GM19328 (cell line): ENCODE data around the gene TRPV4.

ENCODE experiments used
- ATAC-seq: cut with Tn5 transposase; IDR thresholded peaks from one replicate; pipeline ENCODE4 v1.9.1; 2021; ENCODE audit warnings: mild to moderate bottlenecking, moderate library complexity; ENCODE audit not compliant: unreplicated experiment

The TRPV4 gene

DNA sequence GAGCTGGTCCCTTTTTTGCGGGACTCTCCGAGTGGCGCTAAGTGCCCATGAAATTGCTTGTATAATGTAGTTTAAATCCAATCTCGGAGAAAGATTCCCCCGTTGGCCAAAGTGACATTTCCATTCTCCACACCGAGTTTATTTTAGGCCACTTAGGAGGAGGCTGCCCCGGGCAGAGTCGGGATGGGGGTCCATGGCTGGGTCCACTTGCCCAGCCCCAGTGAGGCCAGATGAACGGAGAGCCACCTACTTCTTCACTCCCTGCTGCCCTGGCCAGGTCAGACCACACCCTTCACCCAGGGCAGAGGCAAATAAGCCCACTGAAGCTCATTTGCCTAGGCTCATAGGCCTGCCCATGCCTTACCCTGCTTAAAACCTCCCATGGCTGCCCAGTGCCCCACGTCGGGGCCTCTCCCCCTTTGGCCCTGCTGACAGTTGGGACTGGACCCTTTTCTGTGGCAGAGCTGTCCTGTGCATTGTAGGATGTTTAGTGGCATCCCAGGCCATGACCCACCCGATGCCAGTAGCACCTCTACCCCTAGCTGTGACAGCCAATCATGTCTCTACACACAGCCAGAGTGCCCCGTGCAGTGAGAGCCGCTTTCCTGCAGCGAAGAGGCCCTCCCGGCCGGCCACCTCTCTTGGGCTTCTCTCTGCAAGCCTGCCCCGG, 68.3 kb downstream of the TRPV4 start:
- ATAC-seq, result no peak

DNA sequence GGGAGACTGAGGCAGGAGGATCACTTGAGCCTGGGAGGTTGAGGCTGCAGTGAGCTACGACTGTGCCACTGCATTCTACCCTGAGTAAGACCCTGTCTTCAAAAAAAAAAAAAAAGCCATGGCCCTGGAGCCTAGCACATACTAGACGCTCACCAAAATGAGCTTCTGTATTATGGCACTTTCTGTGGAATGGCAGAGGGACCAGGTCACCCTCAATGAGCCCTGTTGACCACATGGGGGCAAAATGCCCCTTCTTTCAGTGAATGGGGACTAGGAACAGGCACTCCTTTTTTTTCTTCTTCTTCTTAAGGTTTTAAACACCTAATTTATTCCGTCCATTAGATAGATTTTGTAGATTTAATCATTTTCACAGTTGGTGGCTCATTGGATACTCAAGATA, 69.1 kb downstream of the TRPV4 start:
- no peak for ATAC-seq

DNA sequence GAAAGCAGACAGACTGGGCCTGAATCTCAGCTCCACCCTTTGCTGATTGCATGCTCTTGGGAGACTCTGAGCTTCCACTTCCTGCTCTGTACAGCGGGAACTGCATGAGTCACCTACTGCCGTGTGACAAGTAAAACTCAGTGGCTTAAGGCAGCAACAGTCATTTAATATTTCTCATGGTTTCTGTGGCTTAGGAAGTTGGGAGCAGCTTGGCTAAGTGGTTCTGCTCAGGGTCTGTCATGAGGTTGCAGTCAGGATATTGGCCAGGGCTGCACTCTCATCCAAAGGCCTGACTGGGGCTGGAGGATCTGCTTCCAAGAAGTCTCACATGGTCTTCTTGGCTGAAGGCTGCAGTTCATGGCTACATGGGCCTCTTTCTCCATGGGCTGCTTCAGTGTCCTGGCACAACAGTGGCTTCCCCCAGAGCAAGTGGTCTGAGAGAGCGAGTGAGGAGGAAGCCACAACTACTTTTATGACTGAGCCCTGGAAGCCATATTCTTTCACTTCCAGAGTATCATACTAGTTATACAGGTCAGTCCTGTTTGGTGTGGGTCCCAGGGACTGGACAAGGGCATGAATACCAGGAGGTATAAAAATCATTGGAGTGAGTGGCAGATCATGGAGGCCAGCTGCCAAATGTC, 69.9 kb downstream of the TRPV4 start:
- no peak for ATAC-seq

DNA sequence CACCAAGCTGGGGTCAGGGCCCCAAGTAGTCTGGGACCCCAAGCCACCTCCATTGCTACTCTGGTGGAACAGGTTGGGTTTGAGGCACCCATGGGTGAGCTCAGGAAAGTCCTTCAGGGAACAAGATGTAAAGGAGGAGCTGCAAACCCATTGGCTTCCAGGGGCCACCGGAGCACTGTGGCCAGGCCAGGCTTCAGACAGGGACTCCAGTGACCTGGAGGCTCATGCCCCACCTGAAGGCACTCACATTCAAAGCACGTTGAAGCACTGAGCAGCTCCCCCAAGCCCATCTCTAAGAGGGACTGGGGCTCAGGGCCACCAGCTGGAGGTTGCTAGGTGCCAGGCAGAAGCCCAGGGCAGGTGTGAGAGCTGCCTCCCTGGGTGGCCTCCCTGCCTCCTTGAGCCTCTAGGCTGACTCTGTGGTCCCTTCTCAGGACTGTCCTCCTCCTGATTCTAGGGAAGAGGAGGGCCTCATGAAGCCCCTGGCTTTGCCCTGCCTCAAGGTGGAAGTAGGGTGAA, 70.5 kb downstream of the TRPV4 start:
- ATAC-seq, result no peak

DNA sequence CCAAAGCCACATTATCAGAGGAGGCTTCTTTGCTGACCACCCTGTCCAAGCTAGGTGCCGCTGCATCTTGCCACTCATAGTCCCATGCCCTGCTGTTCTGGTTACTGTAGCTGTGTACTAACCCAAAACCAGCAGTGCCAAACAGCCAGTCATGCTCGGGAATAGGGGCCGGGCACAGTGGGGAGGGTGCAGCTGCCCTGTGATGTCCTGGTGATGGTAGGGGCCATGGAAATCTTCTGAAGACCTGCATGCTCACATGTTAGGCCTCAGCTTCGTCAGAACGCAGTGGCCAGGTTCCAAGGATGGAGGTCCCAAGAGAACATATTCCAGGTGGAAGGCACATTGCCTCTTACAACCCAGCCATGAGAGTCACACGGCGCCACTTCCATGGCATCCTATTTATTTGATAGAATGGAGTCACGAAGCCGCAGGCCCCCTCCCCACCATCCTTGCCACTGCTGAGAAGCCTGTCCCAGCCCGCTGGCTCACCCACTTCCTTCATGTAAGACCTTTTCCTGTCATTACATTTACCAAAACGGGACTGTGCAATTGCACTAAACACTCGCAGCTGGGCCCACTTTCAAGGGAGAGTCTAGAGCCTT, 71.0 kb downstream of the TRPV4 start:
- ATAC-seq, result no peak

DNA sequence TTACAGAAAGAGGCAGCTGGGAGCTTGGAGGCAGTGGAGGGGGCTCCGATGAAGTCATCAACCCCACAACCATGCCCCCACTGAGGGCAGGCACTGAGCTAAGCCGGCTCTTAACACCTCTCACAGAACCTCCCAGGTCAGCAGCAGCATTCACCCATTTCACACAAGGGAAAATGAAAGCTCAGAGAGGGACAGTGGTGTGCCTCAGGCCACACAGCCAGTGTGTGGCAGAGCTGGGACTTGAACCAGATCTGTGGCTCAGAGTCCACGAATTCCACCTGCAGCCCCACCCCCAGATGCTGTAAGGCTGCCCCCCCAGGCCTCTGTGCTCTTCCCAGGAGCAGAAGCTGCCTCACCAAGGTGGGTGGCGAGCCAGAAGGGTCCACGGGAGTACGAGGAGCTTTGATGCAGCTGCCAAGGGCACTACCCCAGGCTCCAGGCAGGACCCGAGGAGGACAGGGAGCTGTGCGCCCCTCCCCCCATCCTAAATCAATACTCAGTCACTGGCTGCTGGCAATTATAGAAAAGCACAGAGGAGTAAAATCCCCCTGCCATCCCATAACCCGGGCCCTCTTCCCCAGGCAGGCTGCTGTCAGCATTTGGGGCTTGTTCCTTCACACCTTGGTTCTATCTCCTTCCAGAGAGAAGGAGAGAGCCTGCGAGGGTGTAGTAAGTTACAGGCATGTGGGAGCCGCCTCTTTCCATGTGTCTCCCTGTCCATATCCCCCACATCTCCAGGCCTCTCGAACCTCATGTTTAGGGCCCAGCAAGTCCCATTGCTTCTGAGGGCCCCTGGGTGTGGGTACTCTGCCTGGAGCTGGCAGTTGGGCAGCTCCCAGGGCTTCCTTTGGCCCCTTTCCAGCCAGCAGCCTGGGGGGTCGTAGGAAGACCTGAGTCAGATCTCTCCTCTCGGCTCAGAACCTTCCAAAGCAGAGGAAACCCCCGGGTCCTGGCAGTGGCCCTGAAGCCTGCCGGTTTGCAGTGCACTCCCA, 72.0 kb downstream of the TRPV4 start:
- no peak for ATAC-seq

DNA sequence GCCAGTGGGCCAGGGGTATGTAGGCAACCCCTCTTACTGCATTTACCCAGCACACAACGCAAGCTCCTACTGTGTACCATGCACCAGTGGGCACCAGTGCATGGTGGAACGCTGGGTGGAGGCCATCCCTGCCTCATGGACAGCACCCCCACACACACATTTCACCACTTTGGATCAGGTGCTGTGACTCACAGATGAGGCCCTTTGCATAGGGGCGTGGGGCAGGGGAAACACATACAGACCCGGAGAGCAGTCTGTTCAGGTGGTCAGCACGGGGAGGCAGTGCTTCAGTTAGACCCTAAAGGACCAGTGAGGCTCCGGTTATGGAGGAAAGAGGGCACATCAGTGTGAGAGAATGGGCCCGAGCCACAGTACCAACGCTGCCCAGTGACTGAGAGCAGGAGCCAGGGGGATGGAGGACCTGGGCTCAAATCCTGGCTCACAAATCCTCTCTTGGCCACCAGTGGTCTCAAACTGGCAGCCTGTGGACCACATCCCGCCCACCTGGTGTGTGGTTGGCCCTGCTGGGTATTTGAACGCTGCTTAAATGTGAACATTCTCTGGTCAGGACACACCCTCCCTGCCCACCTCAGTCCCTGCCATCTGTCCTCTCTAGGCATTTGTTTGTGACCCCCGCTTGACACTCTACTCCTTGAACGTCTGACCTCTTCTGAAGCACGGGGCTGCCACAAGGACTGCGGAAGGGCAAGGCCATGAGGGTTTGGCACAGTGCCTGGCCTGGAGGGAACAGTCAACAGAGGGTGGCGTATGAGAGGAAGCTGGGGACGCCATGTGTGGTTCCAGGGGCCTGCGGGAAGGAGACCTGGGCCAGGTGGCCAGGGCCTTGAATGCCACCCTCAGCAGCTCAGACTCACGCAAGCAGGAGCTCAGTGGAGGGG, 72.9 kb downstream of the TRPV4 start:
- no peak for ATAC-seq

DNA sequence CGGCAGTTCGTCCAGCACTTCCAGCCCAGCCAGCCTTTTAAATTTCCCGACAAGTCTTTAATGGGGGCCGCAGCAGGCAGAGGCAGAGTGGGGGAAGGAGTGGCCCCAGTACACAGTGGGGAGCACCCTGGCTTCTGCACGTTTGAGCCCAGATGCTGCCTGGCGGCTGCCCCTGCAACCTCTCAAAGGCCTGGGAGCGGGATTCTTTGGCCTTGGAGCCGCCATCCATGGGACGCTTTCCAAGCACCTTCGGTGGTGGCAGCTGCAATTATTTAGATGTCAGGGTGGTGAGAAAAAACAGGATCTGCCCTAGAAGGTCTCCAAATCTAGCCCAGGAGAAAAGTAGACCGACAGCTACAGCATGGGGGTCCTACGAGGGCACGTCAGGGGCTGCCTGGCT, 73.6 kb downstream of the TRPV4 start:
- ATAC-seq, result no peak

DNA sequence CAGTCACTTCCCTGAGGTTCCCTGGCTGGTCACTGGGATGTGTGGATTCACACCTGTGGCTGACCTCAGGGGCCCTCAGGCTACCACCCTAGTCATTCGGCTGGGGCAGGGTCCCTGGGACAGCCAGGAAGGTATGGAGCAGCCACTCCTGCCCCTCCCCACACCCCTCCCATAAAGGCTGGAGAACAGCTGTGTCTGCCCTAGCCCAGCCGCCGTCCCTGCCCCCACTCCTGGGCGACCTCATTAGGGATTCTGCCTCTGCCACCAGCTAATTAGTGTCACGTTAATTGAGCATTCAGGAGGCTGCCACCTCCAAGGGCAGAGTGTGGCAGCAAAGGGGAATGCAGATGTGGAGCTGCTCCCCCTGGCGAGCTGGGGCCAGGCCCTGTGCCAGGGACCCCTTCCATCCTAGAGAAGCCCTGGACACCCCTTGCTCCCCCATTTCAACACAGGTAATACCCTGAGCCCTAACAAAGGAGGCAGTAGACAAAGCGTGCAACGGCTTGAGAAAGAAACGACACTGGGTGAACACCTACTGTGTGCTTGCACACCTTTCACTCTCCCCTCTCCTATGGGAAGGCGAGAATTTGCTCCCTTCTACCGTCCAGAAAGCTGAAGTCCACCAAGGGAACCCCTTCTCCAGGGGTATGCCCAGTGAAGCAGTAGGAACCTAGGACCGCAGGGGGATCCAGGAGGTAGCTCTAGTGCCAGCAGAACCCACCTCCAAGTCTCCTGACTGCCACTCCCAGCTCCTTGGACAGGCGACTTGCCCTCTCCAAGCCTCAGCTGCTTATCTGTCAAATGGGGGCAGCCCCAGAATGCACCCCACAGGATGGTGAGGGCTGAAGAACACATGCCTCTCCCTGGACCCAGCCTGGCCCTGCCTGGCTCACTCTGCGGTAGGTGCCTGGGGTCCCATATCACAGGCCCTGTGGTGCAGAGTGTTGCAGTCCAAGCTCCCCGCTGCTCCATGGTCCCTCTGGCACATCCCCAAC, 74.5 kb downstream of the TRPV4 start:
- ATAC-seq, result no peak

DNA sequence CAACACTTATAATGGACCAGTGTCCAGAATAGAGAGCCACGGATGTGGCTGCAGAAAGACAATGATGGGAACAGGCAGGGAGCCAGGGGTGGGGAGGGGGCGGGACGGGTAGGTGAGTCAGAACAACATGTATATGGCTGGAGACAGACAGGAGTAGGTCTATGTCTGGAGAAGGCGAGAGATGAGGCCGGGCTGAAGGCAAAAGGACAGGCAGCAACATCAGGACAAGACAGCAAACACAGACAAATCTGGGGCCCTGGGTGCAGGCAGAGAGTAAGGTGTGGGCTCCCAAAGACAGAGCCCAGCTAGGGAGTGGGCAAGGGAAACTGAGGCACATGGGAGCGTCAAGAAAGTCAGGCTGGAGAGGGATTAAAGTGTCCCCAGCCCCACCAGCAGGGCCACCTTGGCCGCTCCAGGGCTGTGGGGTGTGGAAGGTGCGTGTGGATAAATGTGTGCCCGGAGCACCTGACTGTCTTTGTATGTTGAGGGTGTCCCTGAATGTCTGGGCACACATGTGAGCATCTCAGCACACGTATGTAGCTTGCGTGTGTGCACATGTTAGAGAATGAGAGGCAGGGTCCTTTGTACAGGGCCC, 75.4 kb downstream of the TRPV4 start:
- ATAC-seq, result no peak

DNA sequence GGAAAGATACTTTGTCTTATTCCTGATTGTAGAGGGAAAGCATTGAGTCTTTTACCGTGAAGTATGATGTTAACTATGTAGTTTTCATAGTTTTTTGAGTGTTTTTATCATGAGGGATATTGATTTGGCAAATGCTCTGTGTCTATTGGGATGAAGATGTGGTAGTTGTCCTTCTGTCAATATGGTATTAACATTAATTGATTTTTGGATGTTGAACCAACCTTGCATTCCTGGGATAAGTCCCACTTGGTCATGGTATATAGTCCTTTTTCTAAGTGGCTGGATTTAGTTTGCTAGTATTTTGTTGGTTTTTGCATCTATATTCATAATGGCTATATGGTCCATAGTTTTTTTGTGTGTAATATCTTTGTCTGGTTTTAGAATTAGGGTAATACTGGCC, 76.7 kb downstream of the TRPV4 start:
- ATAC-seq, result no peak

DNA sequence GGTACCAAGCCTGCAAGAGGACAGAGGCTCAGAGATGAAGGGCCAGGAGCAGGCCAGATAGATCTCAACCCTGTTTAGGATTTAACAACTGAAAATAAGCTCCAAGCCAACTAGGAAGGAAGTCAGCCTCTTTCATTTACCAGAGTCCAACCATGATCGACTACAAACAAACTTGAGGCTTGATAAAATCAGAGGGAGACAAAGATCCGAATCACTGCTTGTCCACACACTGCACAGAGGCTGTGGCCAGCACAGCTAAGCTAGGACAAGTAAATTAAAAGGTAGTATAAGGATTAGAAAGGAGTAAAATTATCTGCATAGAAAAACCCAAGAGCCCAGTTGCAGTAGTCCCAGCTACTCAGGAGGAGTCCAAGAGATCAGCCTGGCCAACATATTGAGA, 79.2 kb downstream of the TRPV4 start:
- ATAC-seq, result no peak

DNA sequence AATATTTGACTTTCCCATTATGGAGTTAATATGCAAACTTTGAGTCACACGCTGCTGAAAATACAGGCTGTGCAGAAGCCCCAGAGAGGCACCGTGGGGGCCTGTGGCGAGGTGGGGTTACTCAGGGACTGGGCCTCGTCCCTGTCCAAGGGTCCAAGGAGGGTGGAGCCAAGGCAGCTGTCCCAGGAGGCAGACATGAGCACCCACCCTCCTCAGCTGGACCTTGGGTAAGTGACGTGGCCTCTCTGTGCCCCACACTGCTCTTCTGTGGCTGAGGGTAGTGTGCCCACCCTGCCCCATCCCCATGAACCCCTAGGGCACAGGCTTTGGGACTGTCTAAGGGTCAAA, 80.2 kb downstream of the TRPV4 start:
- ATAC-seq, result no peak

DNA sequence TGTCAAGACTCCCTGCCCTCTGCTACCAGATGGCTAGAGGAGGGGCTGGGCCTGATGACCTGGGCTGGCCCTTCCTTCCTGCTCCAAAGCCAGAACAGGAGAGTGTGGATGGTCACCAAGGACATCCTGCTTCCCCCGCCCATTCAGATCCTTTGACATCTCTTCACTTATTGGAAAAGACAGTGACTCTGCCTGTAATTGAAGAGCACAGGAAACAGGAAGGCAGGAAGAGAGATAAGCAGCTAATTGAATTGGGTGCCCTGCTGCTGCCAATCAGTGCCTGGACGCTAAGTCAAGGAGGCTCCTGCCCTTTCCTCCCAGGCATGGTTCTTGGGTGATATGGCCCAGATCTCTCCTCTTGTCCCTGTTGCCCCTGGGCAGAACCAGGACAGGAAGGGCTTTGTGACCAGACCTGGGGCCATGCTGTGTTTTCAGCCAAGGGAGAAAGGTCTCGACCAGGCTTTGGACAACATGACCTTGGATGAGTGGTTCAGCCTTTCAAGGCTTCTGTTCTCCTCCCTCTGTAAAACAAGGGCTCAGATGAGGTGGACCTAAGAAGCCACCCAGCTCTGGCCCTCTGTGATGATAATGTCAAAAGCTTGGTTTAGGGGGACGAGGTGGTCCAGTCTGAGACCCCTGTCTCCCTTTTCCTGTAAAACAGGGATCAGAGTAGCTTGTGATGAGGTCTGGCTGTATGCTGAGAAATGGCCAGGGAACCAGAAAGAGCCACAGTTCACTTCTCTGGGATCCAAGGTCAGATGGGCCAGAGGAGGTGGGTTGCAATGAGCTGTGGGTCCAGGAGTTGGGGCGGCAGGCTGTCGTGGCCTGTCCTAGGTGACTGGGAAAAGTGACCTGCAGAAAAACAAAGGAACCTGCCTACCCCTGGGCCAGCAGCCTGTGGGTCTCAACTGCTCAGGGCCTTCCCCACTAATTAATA, 80.8 kb downstream of the TRPV4 start:
- ATAC-seq, result no peak

DNA sequence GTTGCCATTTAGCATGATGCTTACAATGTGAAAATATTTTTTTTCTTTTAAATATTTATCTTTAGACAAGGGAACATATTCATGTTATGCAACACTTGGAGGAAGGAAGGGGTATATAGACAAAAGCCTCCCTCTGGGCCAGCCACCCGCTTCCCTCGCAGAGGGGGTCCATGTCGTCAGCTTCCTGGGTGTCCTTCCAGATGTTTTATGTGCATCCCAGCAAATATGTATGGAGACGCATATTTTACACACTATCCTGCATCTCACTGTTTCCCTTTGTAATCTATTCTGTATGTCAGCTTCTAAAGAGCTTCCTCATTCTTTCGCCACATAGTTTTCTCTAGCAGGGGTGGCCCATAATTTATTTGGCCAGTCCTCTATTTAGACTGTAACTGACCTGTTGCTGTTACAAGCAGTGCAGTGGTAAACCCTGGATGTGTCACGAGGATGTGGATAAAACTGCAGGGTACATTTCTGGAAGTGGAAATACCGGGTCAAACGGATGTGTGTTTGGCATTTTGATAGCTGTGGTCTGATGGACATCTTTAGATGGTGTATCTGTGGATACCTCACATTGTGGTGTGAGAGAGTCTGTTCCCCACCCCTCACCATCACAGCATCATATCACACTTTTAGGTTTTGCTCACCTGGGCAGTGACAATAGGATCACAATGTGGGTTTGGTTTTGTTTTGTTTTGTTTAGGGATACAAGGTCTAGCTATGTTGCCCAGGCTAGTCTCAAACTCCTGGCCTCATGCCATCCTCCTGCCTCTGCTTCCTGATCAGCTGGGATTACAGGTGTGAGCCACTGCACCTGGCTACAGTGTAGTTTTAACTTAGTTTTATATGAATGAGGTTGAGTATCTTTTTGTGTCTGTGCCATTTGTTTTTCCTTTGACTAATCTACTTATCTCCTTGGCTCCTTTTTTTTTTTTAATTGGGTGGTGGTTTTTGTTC, 87.9 kb downstream of the TRPV4 start:
- ATAC-seq, result no peak

DNA sequence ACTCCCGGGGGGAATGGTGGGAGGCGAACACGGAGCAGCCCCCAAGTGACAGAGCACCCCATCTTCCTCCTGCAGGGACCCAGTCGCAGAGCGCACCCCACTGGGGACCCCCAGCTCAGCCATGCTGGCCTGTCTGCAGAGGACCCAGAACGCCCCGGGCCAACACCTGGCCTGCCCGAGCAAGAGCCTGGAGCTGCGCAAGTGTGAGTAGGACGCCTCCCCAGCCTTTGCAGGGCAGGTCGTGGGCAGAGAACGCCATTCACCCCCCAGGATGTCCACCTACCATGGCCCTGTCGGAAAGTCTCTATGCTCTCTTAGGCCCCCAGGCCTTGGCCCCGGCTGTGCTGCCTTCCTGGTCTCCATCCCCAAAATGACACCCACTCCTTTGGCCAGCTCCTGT, 89.2 kb downstream of the TRPV4 start:
- ATAC-seq, result no peak
